Fibroblast of pulmonary artery (primary cell): ENCODE measurements around the gene LINGO1.

Experiments
- DNase-seq: peaks from one replicate; pipeline ENCODE4 v3.0.0-alpha.2; 2010; ENCODE audit warnings: low read depth
- H3K4me3 ChIP-seq: replicated peaks from 2 replicates; pipeline ENCODE4 v1.5.1; 2011; ENCODE audit warnings: low read depth, mild to moderate bottlenecking, control low read depth, low read length, moderate library complexity
- TF ChIP-seq, protein P1 (sequence below): IDR thresholded peaks from 2 replicates; pipeline ENCODE4 v1.5.1; 2011; ENCODE audit warnings: mild to moderate bottlenecking, control low read depth, low read length, inconsistent platforms; ENCODE audit errors: missing control alignments

The LINGO1 gene

GRCh38 chr15:77627581-77627980 lies 5.1 kb downstream of the LINGO1 start:
- DNase-seq = no peak
- TF ChIP-seq, protein P1, sequence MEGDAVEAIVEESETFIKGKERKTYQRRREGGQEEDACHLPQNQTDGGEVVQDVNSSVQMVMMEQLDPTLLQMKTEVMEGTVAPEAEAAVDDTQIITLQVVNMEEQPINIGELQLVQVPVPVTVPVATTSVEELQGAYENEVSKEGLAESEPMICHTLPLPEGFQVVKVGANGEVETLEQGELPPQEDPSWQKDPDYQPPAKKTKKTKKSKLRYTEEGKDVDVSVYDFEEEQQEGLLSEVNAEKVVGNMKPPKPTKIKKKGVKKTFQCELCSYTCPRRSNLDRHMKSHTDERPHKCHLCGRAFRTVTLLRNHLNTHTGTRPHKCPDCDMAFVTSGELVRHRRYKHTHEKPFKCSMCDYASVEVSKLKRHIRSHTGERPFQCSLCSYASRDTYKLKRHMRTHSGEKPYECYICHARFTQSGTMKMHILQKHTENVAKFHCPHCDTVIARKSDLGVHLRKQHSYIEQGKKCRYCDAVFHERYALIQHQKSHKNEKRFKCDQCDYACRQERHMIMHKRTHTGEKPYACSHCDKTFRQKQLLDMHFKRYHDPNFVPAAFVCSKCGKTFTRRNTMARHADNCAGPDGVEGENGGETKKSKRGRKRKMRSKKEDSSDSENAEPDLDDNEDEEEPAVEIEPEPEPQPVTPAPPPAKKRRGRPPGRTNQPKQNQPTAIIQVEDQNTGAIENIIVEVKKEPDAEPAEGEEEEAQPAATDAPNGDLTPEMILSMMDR = no peak

DNA sequence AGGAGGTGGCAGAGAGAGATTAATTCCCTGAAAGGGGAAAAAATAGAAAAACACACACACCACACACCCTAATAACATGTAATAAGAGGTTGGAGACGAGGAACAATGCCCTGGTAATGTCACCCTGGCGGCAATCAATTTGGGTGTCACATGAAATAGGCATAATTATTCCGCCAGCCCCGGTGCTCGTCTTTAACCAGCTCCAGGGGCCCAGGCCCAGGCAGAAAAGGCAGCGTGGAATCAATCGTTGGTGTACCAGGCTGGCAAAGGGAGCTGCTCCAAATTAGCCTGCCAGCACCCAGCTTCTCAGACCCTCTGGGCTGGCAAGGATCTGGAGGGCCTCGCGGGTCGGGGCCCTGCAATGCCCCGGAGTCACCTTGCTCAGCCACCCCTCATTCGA lies 5.6 kb downstream of the LINGO1 start:
- no peak overlapping the region for H3K4me3 ChIP-seq
- TF ChIP-seq, protein P1 = no peak
- no peak for DNase-seq

More at GRCh38 chr15:77627581-77627980, 5.1 kb downstream of the LINGO1 start:
- H3K4me3 ChIP-seq = no peak overlapping the region

DNA sequence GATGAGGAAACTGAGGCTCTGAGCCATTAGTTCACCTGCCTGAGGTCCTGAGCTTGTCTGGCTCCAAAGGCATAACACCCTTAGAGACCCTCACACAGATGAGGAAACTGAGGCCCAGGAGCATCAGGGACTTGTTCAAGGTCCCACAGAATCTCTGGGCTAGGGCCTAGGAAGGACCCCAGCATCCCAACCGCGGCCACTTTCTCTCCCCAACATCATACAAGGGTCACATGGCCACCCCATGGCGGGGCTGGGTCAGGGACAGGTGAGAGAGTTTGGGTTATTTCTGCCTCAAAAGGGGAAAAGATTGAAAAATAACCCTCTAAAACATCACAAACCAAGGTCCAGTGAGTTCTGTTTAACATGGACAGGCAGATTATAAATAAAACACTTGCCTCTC lies 6.7 kb downstream of the LINGO1 start:
- H3K4me3 ChIP-seq = no peak overlapping the region
- no peak for DNase-seq
- TF ChIP-seq, protein P1 = no peak

GRCh38 chr15:77625376-77625775 lies 7.3 kb downstream of the LINGO1 start:
- DNase-seq = no peak
- TF ChIP-seq, protein P1 = no peak
- no peak overlapping the region for H3K4me3 ChIP-seq

DNA sequence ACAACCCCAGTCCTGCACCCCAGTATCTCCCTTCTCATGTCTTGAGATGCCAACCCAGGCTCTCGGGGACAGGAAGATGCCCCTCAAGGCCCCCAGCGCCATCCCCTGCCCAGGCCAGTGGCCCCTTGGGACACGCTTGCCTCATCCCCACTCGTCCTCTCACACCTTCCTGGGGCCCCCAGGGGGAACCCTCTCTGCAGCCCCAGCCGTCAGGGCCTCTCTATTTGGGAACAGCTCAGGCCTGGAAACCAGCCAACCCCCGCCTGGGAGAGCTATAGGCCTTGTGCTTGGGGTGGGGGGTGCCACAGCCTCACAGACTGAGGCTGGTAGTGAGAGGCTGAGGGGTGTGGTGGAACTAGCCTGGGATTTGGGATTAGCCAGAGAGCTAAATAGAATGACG lies 7.8 kb downstream of the LINGO1 start:
- H3K4me3 ChIP-seq = no peak overlapping the region
- TF ChIP-seq, protein P1 = no peak
- no peak for DNase-seq

GRCh38 chr15:77623755-77624524 lies 8.8 kb downstream of the LINGO1 start:
- TF ChIP-seq, protein P1 = no peak
- H3K4me3 ChIP-seq = no peak overlapping the region
- DNase-seq = no peak
